Left renal cortex interstitium (tissue), 4 donors: ENCODE data around the gene GSTCD. TPM values are rescaled to one million over a fixed set of nuclear protein-coding genes. Genes with fewer than 3 reads are reported as not detected.

Source experiments
- DNase-seq, 4 donors: peaks; one replicate each; pipeline ENCODE4 v3.0.0-alpha.2; 2013; ENCODE audit warnings: low read depth in 4 of 4, low spot score in 2 of 4, missing footprints in 1 of 4
- polyA plus RNA-seq, 4 donors: library from polyadenylated mRNA; unstranded; fragments of 120-200 nt; gene quantifications; one replicate each; pipeline ENCODE4 v1.2.1, GENCODE V29; 2013; ENCODE audit not compliant: insufficient read length in 4 of 4

GSTCD gene
- polyA plus RNA-seq, 4 donors, result 15.3 to 19.9 (median 17.9) TPM

DNA sequence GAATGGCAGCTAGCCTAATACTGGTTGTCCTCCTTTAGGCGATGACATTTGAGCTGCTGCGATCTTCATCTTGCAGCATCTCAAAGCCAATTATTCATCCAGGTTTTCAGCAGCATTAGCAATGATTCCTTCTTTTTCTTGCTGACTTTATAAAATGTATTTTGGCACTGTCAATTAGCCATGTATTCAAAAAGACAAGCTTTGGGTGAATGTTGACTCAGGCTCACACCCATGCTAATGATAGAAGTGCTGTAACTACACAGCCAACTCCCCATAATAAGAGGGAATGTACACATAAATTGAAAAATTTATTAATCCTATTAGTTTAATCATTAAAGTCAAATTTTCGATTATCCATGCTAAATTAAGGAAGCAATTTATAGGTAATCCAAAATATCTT is 162.4 kb downstream of the GSTCD start:
- no peak for DNase-seq

GRCh38 chr4:105871997-105872396 is 163.4 kb downstream of the GSTCD start:
- DNase-seq, result no peak

GRCh38 chr4:105875233-105875632 is 166.6 kb downstream of the GSTCD start:
- no peak for DNase-seq

- no peak for DNase-seq
Observed at GRCh38 chr4:105878668-105879067, 170.1 kb downstream of the GSTCD start.

- DNase-seq, result no peak
Observed at GRCh38 chr4:105887508-105887907, 178.9 kb downstream of the GSTCD start.

DNA sequence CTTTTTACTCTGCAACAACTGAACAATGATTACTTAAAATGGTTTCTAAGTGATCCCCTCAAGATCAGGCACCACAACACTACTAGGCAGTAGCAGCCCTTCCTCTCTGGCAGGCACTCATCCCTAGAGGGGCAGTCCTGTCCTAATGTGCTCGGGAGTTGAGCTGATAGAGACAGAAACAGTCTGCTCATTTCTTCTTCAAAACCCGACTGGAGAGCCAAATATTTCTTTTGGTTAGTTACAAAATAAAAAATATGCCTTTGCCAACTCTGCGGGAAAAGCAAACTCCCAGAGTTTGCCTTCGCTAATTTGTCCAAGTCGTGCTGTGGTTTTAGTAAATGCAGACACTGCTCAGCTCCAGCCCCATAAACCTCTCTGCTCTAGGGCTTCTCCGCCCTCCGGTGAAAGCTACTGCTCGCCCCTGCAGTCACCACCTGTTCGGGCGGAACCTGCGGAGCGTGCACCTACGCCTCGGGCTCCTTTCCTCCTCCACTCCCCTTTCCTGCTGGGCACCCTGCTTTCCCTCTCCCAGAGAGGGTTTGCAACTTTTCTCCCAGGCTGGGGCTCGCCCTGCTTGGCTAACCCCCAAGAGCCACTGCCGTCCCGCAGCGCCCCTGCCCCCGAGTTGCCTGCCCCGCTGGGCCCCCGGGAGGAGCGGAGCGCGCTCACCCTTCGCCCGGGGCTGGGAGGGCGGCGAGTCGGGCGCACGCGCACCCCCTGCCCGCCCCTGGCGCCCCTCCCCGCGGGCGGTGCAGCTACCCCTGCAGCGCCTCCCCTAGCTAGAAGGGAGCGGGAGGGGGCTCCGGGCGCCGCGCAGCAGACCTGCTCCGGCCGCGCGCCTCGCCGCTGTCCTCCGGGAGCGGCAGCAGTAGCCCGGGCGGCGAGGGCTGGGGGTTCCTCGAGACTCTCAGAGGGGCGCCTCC is 186.3 kb downstream of the GSTCD start, which contains the start of gene NPNT:
TSS of gene NPNT (plus strand) at position 812 of the 923 bp plus-strand sequence. CDS start 182 bp downstream, outside the sequence.
- DNase-seq, result peak in 3 of 4 donors; percentile 23 to 38 (median 38)

DNA sequence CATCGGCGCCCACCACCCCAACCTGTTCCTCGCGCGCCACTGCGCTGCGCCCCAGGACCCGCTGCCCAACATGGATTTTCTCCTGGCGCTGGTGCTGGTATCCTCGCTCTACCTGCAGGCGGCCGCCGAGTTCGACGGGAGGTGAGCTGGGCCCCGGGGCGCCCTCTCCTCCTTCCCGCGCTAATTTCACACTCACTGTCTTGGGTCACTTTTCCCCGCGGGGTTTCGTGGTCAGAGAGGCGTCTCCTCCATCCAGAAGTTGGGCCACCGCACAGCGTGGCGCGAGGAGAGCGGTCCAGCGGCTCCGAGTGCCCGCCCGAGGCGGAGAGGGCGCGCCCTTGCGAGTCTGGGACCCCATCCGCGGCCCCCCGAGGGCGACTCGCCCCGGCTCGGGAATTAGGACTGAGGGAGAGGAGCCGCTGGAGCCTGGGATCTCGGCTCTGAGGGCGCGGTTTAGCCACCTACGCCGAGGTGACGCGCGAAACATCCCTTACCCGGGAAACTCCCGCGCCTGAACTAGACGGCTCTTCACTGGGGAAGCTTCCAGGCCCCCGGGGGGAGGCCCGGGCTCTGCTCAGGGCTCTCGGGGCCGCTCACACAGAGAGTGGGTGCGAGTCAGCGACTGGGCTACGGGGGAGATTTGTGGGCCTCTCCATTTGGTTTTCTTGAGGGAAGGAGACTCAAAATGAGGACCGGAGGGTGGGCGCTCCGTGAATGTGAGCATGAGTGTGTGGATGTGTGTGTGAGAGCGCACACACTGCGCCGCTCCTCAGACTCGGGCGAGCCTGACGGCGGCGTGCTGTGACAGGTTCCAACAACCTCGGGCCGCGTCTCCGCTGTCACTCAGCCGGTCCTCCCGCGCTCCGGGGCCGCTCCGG is 187.2 kb downstream of the GSTCD start:
- peak in 3 of 4 donors; percentile 20 to 36 (median 24) for DNase-seq

DNA sequence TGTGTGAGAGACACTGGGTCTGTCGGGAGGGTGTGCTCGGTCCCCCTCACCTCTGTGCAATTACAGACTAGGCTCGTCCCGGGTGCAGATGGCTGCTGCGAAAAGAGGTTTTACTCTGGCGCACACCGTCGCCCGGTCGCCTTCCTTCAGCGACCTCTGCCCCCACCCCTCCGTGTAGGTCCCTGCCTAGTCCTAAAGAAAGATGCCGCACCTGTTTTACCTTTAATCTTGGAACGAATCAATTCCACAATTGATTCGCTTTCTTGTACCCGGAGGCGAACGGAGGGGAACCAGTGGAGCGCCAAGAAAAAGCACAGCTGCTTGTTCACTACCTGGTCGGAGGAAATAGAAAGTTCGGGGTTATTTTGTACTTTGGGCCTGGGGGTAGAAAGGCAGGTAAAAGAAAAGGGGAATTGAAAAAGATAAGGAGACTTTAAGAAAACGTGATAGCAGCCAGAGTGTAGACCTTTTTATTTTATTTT is 187.9 kb downstream of the GSTCD start:
- peak in 1 of 4 donors; percentile 11 for DNase-seq

Other genes starting within 250 kb of the GSTCD start
- 100 to 1,000 TPM in 2 of 4 donors, 10 to 100 TPM in 2; 93.4 to 120 (median 104) TPM for gene PPA2, start 234.7 kb upstream of the GSTCD start, polyA plus RNA-seq
- 1 to 10 TPM; 4.0 to 6.8 (median 4.2) TPM for gene ARHGEF38, start 156.2 kb upstream of the GSTCD start, polyA plus RNA-seq
- 10 to 100 TPM; 27.2 to 36.0 (median 30.6) TPM for gene INTS12, start 95 bp upstream of the GSTCD start, polyA plus RNA-seq
- gene NPNT, start 186.7 kb downstream of the GSTCD start, polyA plus RNA-seq, result 100 to 1,000 TPM; 164 to 207 (median 187) TPM